Right renal pelvis (tissue), 4 donors: ENCODE data around the gene ZNF543. TPM values are rescaled to one million over a fixed set of nuclear protein-coding genes. Genes with fewer than 3 reads are reported as not detected.

Experiments used
- DNase-seq, 4 donors: peaks; one replicate each; pipeline ENCODE4 v3.0.0-alpha.2; 2013; ENCODE audit warnings: low read depth in 4 of 4, low spot score in 3 of 4, missing footprints in 1 of 4
- polyA plus RNA-seq, 4 donors: library from polyadenylated mRNA; unstranded; fragments of 120-200 nt; gene quantifications; one replicate each; pipeline ENCODE4 v1.2.1, GENCODE V29; 2013; ENCODE audit not compliant: insufficient read length in 4 of 4

The ZNF543 gene
- polyA plus RNA-seq, 4 donors: 7.9 to 9.1 (median 8.6) TPM

GRCh38 chr19:57376151-57376550, 55.9 kb downstream of the ZNF543 start:
- DNase-seq: no peak

DNA sequence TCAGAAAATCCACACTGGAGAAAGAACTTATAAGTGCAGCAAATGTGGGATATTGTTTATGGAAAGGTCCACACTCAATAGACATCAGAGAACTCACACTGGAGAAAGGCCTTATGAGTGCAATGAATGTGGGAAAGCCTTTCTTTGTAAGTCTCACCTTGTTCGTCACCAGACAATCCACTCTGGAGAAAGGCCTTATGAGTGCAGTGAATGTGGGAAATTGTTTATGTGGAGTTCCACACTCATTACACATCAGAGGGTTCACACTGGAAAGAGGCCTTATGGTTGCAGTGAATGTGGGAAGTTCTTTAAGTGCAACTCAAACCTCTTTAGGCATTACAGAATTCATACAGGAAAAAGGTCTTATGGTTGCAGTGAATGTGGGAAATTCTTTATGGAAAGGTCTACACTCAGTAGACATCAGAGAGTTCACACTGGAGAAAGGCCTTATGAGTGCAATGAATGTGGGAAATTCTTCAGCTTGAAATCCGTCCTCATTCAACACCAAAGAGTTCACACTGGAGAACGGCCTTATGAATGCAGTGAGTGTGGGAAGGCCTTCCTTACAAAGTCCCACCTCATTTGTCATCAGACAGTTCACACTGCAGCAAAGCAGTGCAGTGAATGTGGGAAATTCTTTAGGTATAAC, 57.4 kb downstream of the ZNF543 start:
- no peak for DNase-seq

Other genes starting within 250 kb of the ZNF543 start
- gene USP29, start 200.5 kb upstream of the ZNF543 start, polyA plus RNA-seq: not detected
- gene ZIM3, start 175.3 kb upstream of the ZNF543 start, polyA plus RNA-seq: under 1 TPM in 1 of 4 donors, not detected in 3; 0.04 TPM
- gene DUXA, start 153.0 kb upstream of the ZNF543 start, polyA plus RNA-seq: not detected
- 10 to 100 TPM; 18.0 to 23.1 (median 19.8) TPM for gene ZNF264, start 129.0 kb upstream of the ZNF543 start, polyA plus RNA-seq
- gene AURKC, start 89.4 kb upstream of the ZNF543 start, polyA plus RNA-seq: 1 to 10 TPM; 1.3 to 5.1 (median 2.2) TPM
- 1 to 10 TPM; 4.7 to 5.5 (median 5.1) TPM for gene ZNF805, start 79.8 kb upstream of the ZNF543 start, polyA plus RNA-seq
- gene ZNF460, start 40.0 kb upstream of the ZNF543 start, polyA plus RNA-seq: 1 to 10 TPM; 1.5 to 2.6 (median 2.6) TPM
- 10 to 100 TPM; 14.7 to 19.4 (median 18.2) TPM for gene ZNF304, start 30.8 kb downstream of the ZNF543 start, polyA plus RNA-seq
- 10 to 100 TPM; 16.5 to 18.9 (median 17.8) TPM for gene TRAPPC2B, start 43.1 kb downstream of the ZNF543 start, polyA plus RNA-seq
- 1 to 10 TPM; 4.5 to 6.9 (median 5.6) TPM for gene ZNF547, start 43.1 kb downstream of the ZNF543 start, polyA plus RNA-seq
- 10 to 100 TPM; 18.0 to 22.4 (median 21.1) TPM for gene ZNF548, start 69.4 kb downstream of the ZNF543 start, polyA plus RNA-seq
- gene ZNF17, start 90.7 kb downstream of the ZNF543 start, polyA plus RNA-seq: 10 to 100 TPM in 3 of 4 donors, 1 to 10 TPM in 1; 9.6 to 13.7 (median 11.1) TPM
- gene ZNF749, start 114.9 kb downstream of the ZNF543 start, polyA plus RNA-seq: 10 to 100 TPM; 10.1 to 15.8 (median 12.6) TPM
- 1 to 10 TPM; 2.5 to 4.2 (median 3.2) TPM for gene VN1R1, start 136.7 kb downstream of the ZNF543 start, polyA plus RNA-seq
- 10 to 100 TPM; 18.6 to 25.4 (median 22.1) TPM for gene ZNF772, start 157.1 kb downstream of the ZNF543 start, polyA plus RNA-seq
- gene ZNF419, start 167.3 kb downstream of the ZNF543 start, polyA plus RNA-seq: 10 to 100 TPM; 17.4 to 24.3 (median 20.8) TPM
- gene ZNF773, start 179.5 kb downstream of the ZNF543 start, polyA plus RNA-seq: 10 to 100 TPM; 11.3 to 13.0 (median 11.6) TPM
- gene ZNF549, start 206.9 kb downstream of the ZNF543 start, polyA plus RNA-seq: 10 to 100 TPM; 12.5 to 14.7 (median 13.5) TPM
- 10 to 100 TPM; 20.6 to 25.9 (median 22.2) TPM for gene ZNF550, start 239.4 kb downstream of the ZNF543 start, polyA plus RNA-seq